CD4-positive, alpha-beta T cell treated with Interleukin-17A for 4 hours (primary cell): ENCODE data around the gene TDP1.
"Not testable (repeated sequence)": the region's sequence is repeated elsewhere in the genome, so short reads cannot be mapped to it uniquely, and the experiment has no call there.

Experiments used
- DNase-seq: peaks from one replicate; pipeline ENCODE4 v3.0.0-alpha.2; 2020; ENCODE audit warnings: mixed read lengths

Gene TDP1

GRCh38 chr14:89992273-89992672, 36.5 kb downstream of the TDP1 start:
- no peak for DNase-seq

- no peak for DNase-seq
Measured at GRCh38 chr14:89996963-89997362, 41.2 kb downstream of the TDP1 start.

GRCh38 chr14:90000935-90001334, 45.2 kb downstream of the TDP1 start:
- no peak for DNase-seq

GRCh38 chr14:90003526-90004307, 48.0 kb downstream of the TDP1 start:
- DNase-seq = no peak

- DNase-seq = no peak
Measured at GRCh38 chr14:90005441-90005840, 49.7 kb downstream of the TDP1 start.

- no peak for DNase-seq
Measured at GRCh38 chr14:90005939-90006530, 50.3 kb downstream of the TDP1 start.

- DNase-seq = no peak
Measured at GRCh38 chr14:90017371-90017770, 61.6 kb downstream of the TDP1 start.

GRCh38 chr14:90019824-90020523, 64.2 kb downstream of the TDP1 start:
- DNase-seq = no peak

DNA sequence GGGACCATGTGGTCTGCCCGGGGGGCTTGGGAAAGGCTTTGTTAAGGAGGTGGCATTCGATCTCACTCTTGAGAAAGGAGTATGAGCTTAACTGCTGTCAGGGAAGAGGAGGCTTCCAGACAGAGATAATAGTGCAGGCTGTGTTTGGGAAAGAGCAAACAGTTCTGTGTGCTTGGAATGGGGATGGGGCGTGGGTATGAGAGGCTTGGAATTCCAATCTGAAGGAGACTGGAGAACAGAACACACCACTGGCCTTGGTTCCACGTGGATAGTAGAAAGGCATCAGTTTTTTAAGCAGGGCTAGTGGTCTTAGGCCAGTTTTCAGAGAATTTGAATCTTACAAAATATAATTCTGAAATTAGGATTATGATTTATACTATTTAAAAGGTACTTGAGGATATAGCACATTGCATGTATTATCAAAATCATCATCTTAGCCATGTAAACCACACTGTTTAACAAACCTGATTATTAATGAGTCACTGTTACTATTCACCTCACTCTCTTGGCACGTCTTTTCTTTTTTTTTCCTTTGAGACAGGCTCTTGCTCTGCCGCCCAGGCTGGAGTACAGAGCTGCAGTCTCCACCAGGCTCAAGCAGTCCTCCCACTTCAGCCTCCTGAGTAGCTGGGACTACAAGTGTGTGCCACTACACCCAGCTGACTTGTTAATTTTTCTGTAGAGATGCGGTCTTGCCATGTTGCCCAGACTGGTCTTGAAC, 67.6 kb downstream of the TDP1 start:
- no peak for DNase-seq

- DNase-seq = no peak
Measured at GRCh38 chr14:90024910-90025309, 69.2 kb downstream of the TDP1 start.

DNA sequence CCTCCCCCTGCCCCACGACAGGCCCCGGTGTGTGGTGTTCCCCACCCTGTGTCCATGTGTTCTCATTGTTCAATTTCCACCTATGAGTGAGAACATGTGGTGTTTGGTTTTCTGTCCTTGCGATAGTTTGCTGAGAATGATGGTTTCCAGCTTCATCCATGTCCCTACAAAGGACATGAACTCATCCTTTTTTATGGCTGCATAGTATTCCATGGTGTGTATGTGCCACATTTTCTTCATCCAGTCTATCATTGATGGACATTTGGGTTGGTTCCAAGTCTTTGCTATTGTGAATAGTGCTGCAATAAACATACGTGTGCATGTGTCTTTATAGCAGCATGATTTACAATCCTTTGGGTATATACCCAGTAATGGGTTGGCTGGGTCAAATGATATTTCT, 70.9 kb downstream of the TDP1 start:
- DNase-seq = not testable (repeated sequence)

GRCh38 chr14:90027842-90028241, 72.1 kb downstream of the TDP1 start:
- DNase-seq = no peak

- DNase-seq = no peak
Measured at GRCh38 chr14:90034156-90034555, 78.4 kb downstream of the TDP1 start.

GRCh38 chr14:90034835-90035525, 79.3 kb downstream of the TDP1 start:
- DNase-seq = no peak

GRCh38 chr14:90039253-90040010, 83.7 kb downstream of the TDP1 start:
- DNase-seq = no peak

DNA sequence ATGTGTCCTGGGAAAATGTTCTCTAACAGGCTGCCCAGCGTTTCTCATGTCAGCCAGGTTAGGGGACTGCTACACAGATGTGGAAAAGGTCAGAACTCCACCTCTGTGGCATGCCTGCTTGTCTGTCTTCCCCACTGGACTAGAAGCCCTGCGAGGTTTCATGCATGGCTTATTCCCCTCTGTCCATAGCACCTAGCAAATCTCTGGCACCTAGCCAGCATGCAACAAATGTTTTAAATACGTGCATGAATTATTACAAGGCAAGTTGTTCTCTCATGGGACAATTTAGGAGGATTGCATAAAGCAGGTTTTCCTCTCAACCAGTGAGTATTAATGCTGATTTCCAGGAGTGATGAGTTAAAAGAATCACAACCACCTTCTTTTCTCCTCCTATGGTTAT, 84.7 kb downstream of the TDP1 start:
- no peak for DNase-seq

GRCh38 chr14:90042496-90043252, 86.9 kb downstream of the TDP1 start:
- no peak for DNase-seq

- no peak for DNase-seq
Measured at GRCh38 chr14:90045616-90046015, 89.9 kb downstream of the TDP1 start.

DNA sequence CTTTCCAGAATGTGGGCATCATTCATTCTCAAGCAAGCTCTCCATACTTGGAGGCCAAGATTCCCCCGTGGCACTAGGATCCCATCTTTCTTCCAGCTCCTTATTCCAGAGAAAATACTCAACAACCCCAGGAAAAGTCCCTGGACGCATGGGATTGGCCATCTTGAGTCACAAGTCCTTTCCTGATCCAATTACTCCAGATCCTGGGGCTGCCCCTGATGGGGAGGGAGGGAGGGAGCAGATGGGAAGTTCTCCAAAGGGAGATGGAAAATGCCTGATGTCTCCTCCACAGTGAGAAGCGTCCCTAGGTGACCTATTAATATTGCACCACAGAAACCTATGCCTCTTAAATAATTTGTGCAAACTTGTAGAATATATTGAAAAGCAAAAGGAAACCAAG, 93.7 kb downstream of the TDP1 start:
- no peak for DNase-seq

DNA sequence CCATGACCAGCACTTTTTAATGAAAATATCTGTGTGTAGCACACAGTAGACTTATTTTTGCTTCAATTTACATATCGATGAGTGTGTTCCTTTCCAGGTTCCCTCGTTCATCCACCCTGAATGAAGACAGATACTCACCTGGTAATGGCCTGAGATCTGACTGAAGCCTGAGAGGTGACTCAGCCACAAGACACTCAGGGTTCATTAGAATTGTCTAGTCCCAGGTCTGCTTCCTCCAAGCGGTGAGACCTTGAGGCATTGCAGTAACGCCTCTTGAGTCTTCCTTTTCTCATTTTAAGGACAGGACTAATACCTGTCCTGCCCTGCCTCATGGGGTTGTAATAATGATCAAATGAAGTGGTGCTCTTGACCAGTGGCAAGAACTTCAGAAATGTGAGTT, 94.5 kb downstream of the TDP1 start:
- DNase-seq = no peak

GRCh38 chr14:90053044-90053443, 97.3 kb downstream of the TDP1 start:
- DNase-seq = no peak
